NCI-H2107 treated with DMSO at 0.1 percent for 48 hours (cell line): ENCODE measurements around the gene FTCDNL1.
A peak's percentile ranks its signal among the peaks of the same experiment; 100 is the strongest.

Source experiments
- DNase-seq: peaks from one replicate; lab custom pipeline; 2025; ENCODE audit not compliant: unreplicated experiment; lab: John Stamatoyannopoulos, UW

Gene FTCDNL1

GRCh38 chr2:199792381-199792780 lies 58.6 kb downstream of the FTCDNL1 start:
- DNase-seq, result no peak

GRCh38 chr2:199791326-199791725 lies 59.7 kb downstream of the FTCDNL1 start:
- no peak for DNase-seq

DNA sequence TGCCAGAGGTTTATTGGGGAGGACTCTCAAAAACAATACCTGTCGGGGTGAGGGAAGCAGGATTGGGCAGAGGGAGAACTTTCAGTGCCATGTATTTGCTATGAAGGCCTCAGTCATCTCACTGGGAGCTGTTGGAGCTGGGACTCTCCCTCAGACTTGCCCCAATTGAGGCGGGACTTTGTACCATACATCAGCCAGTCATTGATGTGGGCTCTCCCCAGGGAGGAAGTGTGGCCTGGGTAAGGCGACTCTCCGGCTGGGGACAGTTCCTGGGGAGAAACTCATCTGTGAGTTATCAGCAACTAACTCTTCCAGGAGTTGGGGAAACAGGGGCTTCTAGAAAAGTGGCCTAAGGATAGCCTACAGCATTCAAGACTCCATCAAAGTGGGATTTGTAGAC lies 66.5 kb downstream of the FTCDNL1 start:
- DNase-seq, result no peak

DNA sequence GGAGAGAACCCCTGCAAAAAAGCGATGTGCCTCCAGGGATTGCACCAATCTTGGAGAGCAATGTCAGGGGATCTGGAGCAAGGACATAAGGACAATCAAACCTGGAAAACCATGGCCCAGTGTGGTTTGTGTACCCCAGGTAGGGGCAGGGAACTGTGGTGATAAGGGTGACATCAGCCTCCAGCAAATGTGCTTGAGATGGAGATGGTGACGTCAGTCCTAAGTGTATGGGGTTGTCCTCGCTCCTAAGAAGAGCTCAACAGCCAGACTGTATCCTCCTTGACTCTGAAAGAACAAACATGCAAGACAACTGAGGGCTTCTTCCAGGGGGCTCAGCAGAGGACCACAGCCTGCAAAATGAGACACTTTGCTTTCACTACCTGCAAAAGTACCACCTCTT lies 71.4 kb downstream of the FTCDNL1 start:
- no peak for DNase-seq

DNA sequence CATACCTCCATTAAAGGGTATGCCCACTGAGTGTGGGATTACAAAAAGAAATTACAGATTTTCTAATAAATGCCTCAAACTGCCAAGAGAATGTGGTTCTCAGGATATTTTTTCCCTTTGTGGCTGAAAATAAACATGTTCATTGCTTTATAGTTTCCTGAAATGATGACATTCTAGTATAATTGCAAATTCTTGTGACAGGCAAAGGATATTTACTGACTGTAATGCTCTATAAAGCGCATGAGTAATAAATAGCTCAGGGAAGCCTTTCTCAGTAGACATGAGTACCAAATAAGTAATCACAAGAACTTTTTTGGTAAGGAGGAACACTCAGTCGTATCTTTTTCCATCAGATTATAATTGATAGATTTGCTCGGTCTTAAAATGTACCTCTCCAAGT lies 72.3 kb downstream of the FTCDNL1 start:
- DNase-seq, result no peak

- DNase-seq, result no peak
Measured at GRCh38 chr2:199777916-199778315, 73.1 kb downstream of the FTCDNL1 start.

GRCh38 chr2:199777315-199777714 lies 73.7 kb downstream of the FTCDNL1 start:
- no peak for DNase-seq

- DNase-seq, result no peak
Measured at GRCh38 chr2:199775267-199775666, 75.7 kb downstream of the FTCDNL1 start.

DNA sequence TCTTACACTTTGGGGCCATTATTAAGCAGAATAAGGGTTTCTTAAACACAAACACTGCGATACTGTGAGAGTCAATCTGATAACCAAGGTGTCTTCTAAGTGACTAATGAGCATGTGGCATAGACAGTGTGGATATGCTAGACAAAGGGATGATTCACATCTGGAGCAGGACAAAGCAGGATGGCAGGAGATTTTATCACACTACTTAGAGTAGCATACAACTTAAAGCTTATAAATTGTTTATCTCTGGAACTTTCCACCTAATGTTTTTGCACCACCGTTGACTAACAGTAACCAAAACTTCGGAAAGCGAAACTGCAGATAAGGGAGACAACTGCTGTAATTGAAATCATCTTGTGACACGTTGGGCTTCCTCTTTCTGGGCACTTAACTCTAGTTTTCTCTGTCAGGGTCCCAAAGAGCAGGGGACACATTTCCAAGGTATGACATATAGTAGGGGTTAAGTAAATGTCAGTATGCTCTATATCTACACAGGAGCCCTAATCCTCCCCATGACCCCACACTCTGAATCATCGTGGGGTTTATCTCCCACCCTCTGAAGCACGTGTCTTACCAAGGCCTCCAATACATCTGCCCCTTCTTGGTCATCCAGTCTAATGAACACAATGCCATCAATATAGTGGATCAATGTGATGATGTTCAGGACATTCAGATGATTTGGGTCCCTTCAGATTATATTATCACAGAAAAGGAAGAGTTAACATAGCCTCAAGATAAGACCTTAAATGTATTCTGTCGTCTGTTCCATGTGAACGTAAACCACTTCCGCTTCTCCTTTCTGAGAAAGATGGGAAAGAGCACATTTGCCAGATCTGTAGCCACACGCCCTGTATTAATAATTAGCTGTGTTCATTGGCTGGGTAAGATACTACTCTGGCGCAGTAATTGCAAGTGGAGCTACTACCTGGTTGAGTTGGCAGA lies 78.7 kb downstream of the FTCDNL1 start:
- no peak for DNase-seq

DNA sequence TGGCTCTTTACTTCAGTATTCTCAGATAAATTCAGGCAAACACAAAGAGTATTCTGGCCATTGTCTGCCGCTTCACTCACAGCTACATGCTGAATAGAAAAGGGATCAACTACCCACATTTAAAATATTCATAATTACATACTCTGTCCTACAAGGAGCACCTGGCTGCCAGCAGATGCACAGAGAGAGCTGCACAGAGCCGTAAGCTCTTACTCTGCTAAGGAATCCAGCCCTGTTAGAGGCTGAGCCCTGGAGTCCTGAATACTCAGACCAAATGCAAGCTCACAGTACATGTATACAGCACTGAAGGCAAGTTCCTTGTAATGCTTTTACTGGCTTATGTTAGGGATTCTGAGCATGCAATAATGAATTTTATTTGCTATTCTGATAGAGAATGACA lies 80.3 kb downstream of the FTCDNL1 start:
- no peak for DNase-seq

- no peak for DNase-seq
Measured at GRCh38 chr2:199765646-199766045, 85.3 kb downstream of the FTCDNL1 start.

- DNase-seq, result no peak
Measured at GRCh38 chr2:199764273-199764800, 86.7 kb downstream of the FTCDNL1 start.

GRCh38 chr2:199762963-199763362 lies 88.0 kb downstream of the FTCDNL1 start:
- DNase-seq, result no peak

GRCh38 chr2:199760574-199760973 lies 90.4 kb downstream of the FTCDNL1 start:
- no peak for DNase-seq

DNA sequence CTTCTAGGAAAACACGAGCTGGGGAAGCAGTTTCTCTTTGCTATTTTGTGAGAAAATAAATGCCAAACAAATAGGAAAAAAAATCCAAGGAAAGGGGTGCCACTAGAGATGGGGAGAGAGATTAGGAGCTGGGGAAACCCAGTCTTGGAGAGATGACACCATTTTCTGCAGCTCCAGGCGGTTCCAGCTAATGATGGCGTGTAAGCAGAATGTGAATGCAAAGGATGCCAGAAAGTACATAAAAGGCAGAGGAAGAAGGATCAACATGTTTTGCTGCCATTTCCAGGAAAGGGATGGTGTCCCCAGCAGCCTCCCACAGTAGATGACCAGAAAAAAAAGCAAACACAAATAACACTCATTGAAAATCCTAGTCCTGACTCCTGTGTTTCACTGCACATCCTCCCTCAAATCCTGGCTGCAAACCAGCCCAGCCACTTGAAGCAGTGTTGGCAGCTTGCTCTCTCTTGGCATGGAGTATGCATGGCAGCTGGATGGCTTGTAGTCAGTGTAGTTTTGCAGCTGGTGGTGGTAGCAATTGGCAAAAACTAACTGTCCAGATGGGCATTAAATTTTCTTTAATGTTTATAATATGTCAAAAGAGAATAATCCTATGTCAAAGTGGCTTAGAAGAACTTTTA lies 93.6 kb downstream of the FTCDNL1 start:
- DNase-seq, result peak; percentile 15

DNA sequence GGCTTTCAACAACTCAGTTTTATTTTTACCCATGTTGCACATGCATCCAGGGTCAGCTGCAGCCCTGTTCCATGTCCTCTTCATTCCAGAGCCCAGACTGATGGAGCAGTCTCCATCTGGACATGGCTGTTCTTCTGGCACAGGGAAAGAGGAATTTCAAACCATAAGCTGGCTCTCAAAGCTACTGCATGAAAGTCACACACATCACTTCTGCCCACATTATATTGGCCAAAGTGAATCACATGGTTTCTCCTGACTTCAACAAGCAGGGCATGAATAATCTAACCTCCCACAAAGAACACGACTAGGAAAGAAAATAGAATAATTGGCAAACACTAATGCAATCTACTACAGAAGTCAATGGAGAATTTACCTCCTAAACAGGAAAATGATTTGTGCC lies 94.2 kb downstream of the FTCDNL1 start:
- DNase-seq, result no peak

DNA sequence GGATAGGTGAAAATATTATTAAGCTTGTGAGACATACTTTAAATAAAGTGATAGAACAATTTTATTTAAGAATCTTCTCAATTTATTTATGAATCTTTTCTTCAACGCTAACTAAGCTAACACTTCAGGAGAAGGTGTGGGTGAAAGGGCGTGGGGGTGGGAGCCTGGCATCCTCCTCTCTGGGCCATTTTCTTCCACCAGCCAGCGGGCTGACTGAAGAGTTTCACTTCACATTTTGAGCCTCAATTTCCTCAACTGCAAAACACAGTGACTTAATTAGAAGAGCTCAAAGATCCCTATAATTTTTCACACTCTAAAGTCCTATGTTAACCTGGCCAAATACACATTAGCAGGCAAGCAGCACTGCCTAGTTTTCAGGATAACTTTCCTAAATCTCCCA lies 94.8 kb downstream of the FTCDNL1 start:
- DNase-seq, result no peak

DNA sequence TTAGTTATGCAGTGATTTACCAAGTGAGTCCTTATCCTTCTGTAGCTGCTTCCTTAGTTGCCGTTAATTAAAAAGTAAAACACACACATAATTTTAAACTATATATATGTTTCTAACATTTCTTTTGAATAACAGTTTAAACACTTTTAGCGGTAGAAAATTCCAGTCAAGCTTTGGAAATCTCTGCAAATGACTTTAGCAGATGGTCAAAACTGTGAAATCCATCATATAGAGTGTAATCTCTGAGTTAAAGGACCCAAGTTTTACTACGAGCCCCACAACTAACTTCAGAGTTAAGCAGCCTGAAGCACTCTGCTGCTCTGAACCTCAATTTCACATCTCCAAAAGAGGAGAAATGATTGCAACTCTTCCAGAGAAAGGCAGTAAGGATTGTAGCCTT lies 96.2 kb downstream of the FTCDNL1 start:
- no peak for DNase-seq

DNA sequence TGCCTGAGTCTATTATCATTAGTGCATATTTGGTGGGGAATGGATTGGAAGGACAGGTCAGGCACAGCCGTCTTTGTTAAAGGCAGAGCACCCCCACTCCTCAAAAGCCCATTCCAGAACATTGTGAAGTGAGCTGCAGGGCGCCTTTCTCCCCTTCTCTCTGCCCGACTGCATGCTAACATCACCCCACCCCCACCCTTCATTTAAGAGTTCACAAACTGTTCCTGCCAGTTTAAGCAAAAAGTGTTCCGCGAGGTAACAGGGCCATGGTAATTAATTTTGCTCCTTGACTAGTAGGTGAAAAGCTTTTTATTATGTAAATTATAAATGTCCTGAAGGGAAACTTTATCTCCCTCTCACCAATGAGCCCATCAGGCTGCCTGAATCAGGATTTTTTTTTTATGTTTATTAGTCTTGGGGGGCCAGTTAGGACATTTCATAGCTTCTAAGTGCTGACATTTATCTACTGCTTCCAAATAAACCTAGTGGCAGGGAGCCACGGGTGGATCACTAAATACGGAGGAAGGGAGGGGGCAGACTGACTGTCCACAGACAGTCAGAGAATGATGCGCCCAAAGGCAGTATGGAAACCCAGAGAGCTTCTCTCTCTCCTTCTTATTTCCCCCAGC lies 99.4 kb downstream of the FTCDNL1 start:
- no peak for DNase-seq

DNA sequence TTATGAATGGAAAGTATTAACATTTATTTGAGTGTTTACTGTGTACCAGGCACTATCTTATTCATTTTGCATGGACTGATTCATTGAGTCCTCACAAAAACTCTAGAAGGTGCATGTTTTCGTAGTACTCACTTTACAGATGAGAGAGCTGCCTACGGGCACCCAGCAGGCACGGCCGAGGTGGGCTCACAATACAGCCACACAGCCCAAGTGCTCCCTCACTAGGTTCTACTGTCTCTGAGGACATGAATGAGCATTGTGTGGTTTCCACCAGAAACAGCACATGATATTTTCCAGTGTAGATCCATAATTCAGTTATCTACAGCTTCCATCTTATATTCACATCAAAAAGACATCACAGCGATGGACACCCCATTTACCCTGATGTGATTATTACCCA lies 101.4 kb downstream of the FTCDNL1 start:
- DNase-seq, result no peak

- DNase-seq, result no peak
Measured at GRCh38 chr2:199744724-199745123, 106.3 kb downstream of the FTCDNL1 start.

- DNase-seq, result no peak
Measured at GRCh38 chr2:199744260-199744659, 106.7 kb downstream of the FTCDNL1 start.
